HepG2 (cell line): Measurements from ENCODE around the gene TUBB. TPM values are rescaled to one million over a fixed set of nuclear protein-coding genes. Genes with fewer than 3 reads are reported as not detected.
A peak's percentile ranks its signal among the peaks of the same experiment; 100 is the strongest.

Experiments used
- ATF4 ChIP-seq, 2 experiments: fragments of 450-650 bp in 1 of 2; sonication (generic) in 1 of 2; formaldehyde crosslinking; IDR thresholded peaks; 2 replicates each; pipeline versions ENCODE4 v1.5.0 to v1.8.0; 2020 to 2022; ENCODE audit warnings: mild to moderate bottlenecking in 1 of 2, missing genetic modification reagents in 1 of 2
- FOSL2 ChIP-seq: sonication (generic); formaldehyde crosslinking; IDR thresholded peaks from 2 replicates; pipeline ENCODE4 v1.4.0; 2020; ENCODE audit warnings: missing genetic modification reagents
- HNRNPLL ChIP-seq: fragments of 200-400 bp; formaldehyde crosslinking; IDR thresholded peaks from 2 replicates; pipeline ENCODE4 v1.6.1; 2017; ENCODE audit warnings: mild to moderate bottlenecking, low read depth, low read length; ENCODE audit not compliant: poor library complexity, severe bottlenecking
- IKZF4 ChIP-seq: sonication (generic); formaldehyde crosslinking; IDR thresholded peaks from 2 replicates; pipeline ENCODE4 v1.5.1; 2020; ENCODE audit warnings: borderline replicate concordance, mild to moderate bottlenecking, low read depth, missing genetic modification reagents; ENCODE audit errors: not compliant biosample characterization
- IRF9 ChIP-seq: sonication (generic); formaldehyde crosslinking; IDR thresholded peaks from 2 replicates; pipeline ENCODE4 v1.8.0; 2022; ENCODE audit warnings: missing genetic modification reagents, mild to moderate bottlenecking, borderline replicate concordance
- KDM2A ChIP-seq: sonication (generic); formaldehyde crosslinking; IDR thresholded peaks from 2 replicates; pipeline ENCODE4 v1.4.0; 2020; ENCODE audit warnings: low read depth, missing genetic modification reagents, borderline replicate concordance
- PAWR ChIP-seq: sonication (generic); formaldehyde crosslinking; IDR thresholded peaks from 2 replicates; pipeline ENCODE4 v1.4.0; 2020; ENCODE audit warnings: missing genetic modification reagents, mild to moderate bottlenecking, borderline replicate concordance
- PITX1 ChIP-seq: sonication (generic); formaldehyde crosslinking; IDR thresholded peaks from 2 replicates; pipeline ENCODE4 v1.5.1; 2020; ENCODE audit warnings: mild to moderate bottlenecking, missing genetic modification reagents
- POLR2A ChIP-seq, 2 experiments: IDR thresholded peaks; 2 replicates each; pipeline ENCODE4 v1.6.1; 2011; ENCODE audit warnings: low read depth in 2 of 2, low read length in 2 of 2, mild to moderate bottlenecking in 1 of 2, moderate library complexity in 1 of 2; ENCODE audit not compliant: insufficient read depth in 1 of 2
- PTBP1 ChIP-seq: fragments of 200-400 bp; formaldehyde crosslinking; IDR thresholded peaks from 2 replicates; pipeline ENCODE4 v1.6.1; 2018; ENCODE audit warnings: low read length, low read depth; ENCODE audit not compliant: poor library complexity, severe bottlenecking
- RELA ChIP-seq: sonication (generic); formaldehyde crosslinking; IDR thresholded peaks from 2 replicates; pipeline ENCODE4 v1.4.0; 2020; ENCODE audit warnings: missing genetic modification reagents
- ZFAT ChIP-seq: sonication (generic); formaldehyde crosslinking; conservative IDR thresholded peaks from 2 replicates; pipeline ENCODE4 v1.8.1; 2023; ENCODE audit warnings: missing genetic modification reagents, inconsistent platforms
- ZNF232 ChIP-seq: sonication (generic); formaldehyde crosslinking; IDR thresholded peaks from 2 replicates; pipeline ENCODE4 v1.4.0; 2020; ENCODE audit warnings: missing genetic modification reagents, borderline replicate concordance
- ZNF430 ChIP-seq: sonication (generic); formaldehyde crosslinking; IDR thresholded peaks from 2 replicates; pipeline ENCODE4 v1.9.0; 2021; ENCODE audit warnings: mild to moderate bottlenecking, missing genetic modification reagents
- ZNF644 ChIP-seq: IDR thresholded peaks from 2 replicates; pipeline ENCODE4 v1.6.1; 2016; ENCODE audit warnings: low read depth
- ZNF678 ChIP-seq: sonication (generic); formaldehyde crosslinking; IDR thresholded peaks from 2 replicates; pipeline ENCODE4 v1.4.0; 2020; ENCODE audit warnings: mild to moderate bottlenecking, missing genetic modification reagents
- polyA plus RNA-seq, 8 experiments: library from polyadenylated mRNA; depleted of rRNA in 3 of 8; stranded (reverse) in 7 of 8; unstranded in 1 of 8; fragments of >200 nt; fragmentation: Illumina TruSeq in 4 of 8; extraction: Trizol in 4 of 8; gene quantifications; 2 replicates each; pipeline versions ENCODE4 v1.2.1 to v1.2.3, GENCODE V29; 2011 to 2016; ENCODE audit warnings: low read depth in 4 of 8, missing spikeins in 1 of 8, mixed read lengths in 1 of 8; ENCODE audit not compliant: insufficient read depth in 1 of 8
- total RNA-seq, 5 experiments: library from RNA; depleted of rRNA; stranded (reverse); fragments of >200 nt; fragmentation: Illumina TruSeq; extraction: Trizol; gene quantifications; 2 replicates each; pipeline ENCODE4 v1.2.3, GENCODE V29; 2016; ENCODE audit warnings: low read depth in 1 of 5
- TF ChIP-seq, protein P1 (sequence below): sonication (generic); formaldehyde crosslinking; IDR thresholded peaks from 2 replicates; pipeline ENCODE4 v1.5.1; 2020; ENCODE audit warnings: missing genetic modification reagents, mild to moderate bottlenecking, borderline replicate concordance
- TF ChIP-seq, protein P2 (sequence below): sonication (generic); formaldehyde crosslinking; IDR thresholded peaks from 2 replicates; pipeline ENCODE4 v1.4.0; 2020; ENCODE audit warnings: mild to moderate bottlenecking, missing genetic modification reagents
- TF ChIP-seq, protein P3 (sequence below): sonication (generic); formaldehyde crosslinking; IDR thresholded peaks from 2 replicates; pipeline ENCODE4 v1.4.0; 2020; ENCODE audit warnings: missing genetic modification reagents
- TF ChIP-seq, protein P4 (sequence below): sonication (generic); formaldehyde crosslinking; IDR thresholded peaks from 2 replicates; pipeline ENCODE4; 2020; ENCODE audit warnings: missing genetic modification reagents, mild to moderate bottlenecking, borderline replicate concordance

Gene TUBB
- total and polyA plus RNA-seq, 2 of the 13 experiments (the other 11 are each of a cell fraction or from before 2014, with no cell fraction given): 911 to 1,163 TPM

DNA sequence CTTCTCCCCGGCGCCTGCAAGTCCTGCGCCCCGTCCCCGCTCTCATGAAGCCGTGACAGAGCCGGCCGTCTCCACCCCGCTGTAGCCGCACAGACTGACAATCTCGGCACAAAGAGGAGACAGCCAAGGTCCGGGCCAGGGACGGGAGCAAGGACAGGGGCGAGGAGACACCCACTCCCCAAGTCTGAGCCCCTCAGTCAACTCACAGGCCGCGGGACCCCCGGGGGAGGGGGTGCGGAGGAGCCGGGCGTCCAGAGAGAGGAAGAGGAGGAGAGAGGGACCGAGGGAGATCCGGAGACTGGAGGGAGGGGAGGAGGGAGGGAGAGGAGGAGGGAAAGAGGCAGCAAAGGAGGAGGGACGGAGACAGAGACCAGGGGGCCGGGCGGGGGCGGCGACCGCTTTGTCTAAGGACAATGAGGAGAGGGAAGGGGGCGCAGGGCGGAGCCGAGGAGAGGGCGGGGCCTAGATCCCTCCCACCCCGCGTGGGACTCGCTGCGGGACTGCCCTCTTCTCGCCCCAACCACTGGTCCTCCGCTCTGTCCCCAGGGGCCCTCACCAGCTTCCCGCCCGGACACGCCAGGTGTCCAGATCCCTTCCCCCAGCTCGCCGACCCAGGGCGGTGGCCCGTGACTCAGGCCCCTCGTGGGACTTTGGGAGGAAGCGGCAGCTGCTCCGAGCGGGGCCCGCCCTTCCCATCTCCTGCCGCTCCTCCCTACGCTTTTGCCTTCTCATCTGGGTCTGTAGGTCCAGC, 33.1 kb upstream of the TUBB start (continued):
- TF ChIP-seq, protein P1, sequence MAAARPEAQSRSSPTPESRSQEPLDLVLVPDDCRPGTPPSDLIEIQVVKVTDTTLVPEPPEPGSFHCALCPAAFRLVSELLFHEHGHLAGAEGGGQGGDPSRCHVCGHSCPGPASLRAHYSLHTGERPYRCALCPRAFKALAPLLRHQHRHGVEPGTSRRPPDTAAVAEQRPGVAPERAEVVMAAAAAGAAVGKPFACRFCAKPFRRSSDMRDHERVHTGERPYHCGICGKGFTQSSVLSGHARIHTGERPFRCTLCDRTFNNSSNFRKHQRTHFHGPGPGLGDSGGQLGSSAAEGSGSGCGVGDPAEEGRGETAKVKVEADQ: peak; percentile 55; the same call in 1 of the 2 replicates
- TF ChIP-seq ZNF644 (no peak), KDM2A (CRISPR knock-in tag) (peak; percentile 57; the same call in 1 of the 2 replicates), PAWR (CRISPR knock-in tag) (no peak), IKZF4 (no peak), ATF4 (CRISPR knock-in tag; IDR thresholded peaks at IDR 0.05) (no peak), ZNF430 (0 out of 2 replicates have a peak, but pooled peaks have one; percentile 36), PTBP1 (no peak), PITX1 (CRISPR knock-in tag) (no peak), HNRNPLL (peak; percentile 53), FOSL2 (CRISPR knock-in tag) (peak; percentile 63), ZNF678 (no peak), POLR2A (IDR thresholded peaks at IDR 0.05; ENCODE audit: insufficient read depth in 1 of 2, low read depth in 2 of 2, low read length in 2 of 2) (peak in 1 of 2 experiments; percentile 67; a peak in 3 of 4 replicates), ZNF232 (CRISPR knock-in tag) (0 out of 2 replicates have a peak, but pooled peaks have one; percentile 7), RELA (CRISPR knock-in tag) (no peak), ZFAT (CRISPR knock-in tag) (no peak), IRF9 (CRISPR knock-in tag) (no peak)
- TF ChIP-seq, protein P2, sequence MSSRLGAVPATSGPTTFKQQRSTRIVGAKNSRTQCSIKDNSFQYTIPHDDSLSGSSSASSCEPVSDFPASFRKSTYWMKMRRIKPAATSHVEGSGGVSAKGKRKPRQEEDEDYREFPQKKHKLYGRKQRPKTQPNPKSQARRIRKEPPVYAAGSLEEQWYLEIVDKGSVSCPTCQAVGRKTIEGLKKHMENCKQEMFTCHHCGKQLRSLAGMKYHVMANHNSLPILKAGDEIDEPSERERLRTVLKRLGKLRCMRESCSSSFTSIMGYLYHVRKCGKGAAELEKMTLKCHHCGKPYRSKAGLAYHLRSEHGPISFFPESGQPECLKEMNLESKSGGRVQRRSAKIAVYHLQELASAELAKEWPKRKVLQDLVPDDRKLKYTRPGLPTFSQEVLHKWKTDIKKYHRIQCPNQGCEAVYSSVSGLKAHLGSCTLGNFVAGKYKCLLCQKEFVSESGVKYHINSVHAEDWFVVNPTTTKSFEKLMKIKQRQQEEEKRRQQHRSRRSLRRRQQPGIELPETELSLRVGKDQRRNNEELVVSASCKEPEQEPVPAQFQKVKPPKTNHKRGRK (CRISPR knock-in tag): no peak
- TF ChIP-seq, protein P3, sequence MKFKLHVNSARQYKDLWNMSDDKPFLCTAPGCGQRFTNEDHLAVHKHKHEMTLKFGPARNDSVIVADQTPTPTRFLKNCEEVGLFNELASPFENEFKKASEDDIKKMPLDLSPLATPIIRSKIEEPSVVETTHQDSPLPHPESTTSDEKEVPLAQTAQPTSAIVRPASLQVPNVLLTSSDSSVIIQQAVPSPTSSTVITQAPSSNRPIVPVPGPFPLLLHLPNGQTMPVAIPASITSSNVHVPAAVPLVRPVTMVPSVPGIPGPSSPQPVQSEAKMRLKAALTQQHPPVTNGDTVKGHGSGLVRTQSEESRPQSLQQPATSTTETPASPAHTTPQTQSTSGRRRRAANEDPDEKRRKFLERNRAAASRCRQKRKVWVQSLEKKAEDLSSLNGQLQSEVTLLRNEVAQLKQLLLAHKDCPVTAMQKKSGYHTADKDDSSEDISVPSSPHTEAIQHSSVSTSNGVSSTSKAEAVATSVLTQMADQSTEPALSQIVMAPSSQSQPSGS (CRISPR knock-in tag): peak; percentile 58; the same call in 1 of the 2 replicates
- TF ChIP-seq, protein P4, sequence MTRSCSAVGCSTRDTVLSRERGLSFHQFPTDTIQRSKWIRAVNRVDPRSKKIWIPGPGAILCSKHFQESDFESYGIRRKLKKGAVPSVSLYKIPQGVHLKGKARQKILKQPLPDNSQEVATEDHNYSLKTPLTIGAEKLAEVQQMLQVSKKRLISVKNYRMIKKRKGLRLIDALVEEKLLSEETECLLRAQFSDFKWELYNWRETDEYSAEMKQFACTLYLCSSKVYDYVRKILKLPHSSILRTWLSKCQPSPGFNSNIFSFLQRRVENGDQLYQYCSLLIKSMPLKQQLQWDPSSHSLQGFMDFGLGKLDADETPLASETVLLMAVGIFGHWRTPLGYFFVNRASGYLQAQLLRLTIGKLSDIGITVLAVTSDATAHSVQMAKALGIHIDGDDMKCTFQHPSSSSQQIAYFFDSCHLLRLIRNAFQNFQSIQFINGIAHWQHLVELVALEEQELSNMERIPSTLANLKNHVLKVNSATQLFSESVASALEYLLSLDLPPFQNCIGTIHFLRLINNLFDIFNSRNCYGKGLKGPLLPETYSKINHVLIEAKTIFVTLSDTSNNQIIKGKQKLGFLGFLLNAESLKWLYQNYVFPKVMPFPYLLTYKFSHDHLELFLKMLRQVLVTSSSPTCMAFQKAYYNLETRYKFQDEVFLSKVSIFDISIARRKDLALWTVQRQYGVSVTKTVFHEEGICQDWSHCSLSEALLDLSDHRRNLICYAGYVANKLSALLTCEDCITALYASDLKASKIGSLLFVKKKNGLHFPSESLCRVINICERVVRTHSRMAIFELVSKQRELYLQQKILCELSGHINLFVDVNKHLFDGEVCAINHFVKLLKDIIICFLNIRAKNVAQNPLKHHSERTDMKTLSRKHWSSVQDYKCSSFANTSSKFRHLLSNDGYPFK (CRISPR knock-in tag): no peak
